Pulmonary artery endothelial cell (primary cell): ENCODE results near the gene SOX18. TPM values are rescaled to one million over a fixed set of nuclear protein-coding genes. Genes with fewer than 3 reads are reported as not detected.
"Not testable (repeated sequence)": the region's sequence is repeated elsewhere in the genome, so short reads cannot be mapped to it uniquely, and the experiment has no call there.

Experiments
- DNase-seq: peaks from one replicate; pipeline ENCODE4 v3.0.0-alpha.2; 2011; ENCODE audit warnings: low read depth, low spot score
- total RNA-seq: library from RNA; depleted of rRNA; stranded (reverse); fragments of >200 nt; gene quantifications from 2 replicates; pipeline ENCODE4 v1.2.3, GENCODE V29; 2014

Gene SOX18
- total RNA-seq, 1 donor from 2014 or later = 27.3 TPM

GRCh38 chr20:64025101-64025825 is 24.2 kb downstream of the SOX18 start:
- DNase-seq = no peak

DNA sequence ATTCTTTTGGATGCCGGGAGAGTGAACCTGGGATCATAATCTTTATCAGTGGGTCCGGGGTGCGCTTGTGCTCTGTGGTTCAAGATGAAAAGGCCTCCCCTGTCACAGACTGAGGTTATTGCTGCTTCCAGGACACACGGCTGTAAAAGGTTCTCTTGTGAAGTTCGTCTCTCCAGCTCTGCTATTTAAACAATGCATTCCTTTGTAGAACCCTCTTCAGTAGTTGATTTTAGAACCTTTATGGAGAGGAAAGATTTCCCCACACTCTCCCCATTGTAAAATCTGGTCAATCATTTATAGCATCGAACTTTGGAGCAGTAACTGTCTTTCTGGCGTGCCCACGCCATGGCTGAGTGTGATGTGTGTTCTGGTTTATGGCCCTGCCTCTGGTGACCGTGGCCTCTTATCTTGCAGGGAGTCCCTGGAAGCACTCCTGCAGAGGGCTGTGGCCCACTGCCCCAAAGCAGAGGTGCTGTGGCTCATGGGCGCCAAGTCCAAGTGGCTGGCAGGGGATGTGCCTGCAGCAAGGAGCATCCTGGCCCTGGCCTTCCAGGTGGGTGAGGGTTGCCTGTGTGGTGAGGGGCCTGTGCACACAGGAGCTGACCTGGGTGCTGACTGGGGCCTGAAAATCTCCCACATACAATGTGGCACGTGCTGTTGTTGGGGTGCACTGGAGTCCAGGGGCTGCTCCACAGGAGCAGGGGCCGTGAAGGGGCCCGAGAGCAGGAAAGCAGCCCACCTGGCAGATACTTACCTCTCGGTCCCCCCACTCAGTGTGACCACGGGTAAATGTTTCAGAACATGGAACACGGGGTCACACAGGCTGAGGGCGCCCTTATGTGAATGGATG is 25.1 kb downstream of the SOX18 start:
- DNase-seq = no peak

- DNase-seq = no peak
These were observed 25.9 kb downstream of the SOX18 start for GRCh38 chr20:64023361-64024140.

DNA sequence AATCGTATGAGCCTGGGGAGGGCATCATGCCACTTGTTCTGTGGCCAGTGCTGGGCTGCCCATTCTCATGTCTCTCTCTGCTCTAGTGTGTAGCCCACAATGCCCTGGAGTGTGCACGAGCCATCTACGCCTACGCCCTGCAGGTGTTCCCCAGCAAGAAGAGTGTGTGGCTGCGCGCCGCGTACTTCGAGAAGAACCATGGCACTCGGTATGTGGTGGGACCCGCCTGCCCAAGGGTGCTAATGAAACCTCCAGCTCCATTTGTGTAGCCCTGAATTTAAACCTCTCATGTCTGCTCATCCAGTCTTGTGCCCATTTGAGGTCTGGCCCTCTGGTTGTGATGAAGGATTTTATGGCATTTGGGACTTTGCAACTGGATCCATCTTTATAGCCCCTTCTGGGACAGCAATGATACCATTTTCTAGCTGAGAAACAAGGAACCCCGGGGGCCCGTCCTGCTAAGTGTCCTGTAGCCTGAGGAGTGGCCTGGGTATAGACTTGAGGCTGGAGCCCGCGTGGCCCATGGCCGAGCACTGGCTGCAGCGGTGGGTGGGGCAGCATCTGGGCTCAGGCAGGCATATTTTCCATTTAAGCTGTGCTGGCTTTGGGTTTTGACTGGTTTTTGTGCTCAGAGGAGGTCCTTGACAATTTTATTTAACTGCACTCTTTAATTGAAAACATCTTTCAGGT is 26.6 kb downstream of the SOX18 start:
- DNase-seq = no peak

DNA sequence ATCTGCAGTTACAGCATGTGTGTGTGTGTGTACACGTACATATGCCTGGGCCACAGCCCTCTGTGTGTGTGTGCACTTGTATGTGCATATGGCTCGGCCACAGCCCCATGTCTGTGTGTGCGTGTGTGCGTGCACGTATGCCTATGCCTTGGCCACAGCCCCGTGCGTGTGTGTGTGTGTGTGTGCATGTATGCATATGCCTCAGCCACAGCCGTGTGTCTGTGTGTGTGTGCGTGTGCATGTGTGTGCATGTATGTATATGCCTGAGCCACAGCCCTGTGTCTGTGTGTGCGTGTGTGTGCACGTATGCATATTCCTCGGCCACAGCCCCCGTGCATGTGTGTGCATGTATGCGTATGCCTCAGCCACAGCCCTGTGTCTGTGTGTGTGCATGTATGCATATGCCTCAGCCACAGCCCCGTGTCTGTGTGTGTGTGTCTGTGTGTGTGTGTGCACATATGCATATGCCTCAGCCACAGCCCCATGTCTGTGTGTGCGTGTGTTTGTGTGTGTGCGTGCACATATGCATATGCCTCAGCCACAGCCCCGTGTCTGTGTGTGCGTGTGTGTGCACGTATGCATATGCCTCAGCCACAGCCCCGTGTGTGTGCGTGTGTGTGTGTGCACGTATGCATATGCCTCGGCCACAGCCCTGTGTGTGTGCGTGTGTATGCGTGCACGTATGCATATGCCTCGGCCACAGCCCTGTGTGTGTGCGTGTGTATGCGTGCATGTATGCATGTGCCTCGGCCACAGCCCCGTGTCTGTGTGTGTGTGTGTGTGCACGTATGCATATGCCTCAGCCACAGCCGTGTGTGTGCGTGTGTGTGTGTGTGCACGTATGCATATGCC is 28.1 kb downstream of the SOX18 start:
- no peak for DNase-seq

- DNase-seq = no peak
These were observed 33.8 kb downstream of the SOX18 start for GRCh38 chr20:64015635-64016034.

DNA sequence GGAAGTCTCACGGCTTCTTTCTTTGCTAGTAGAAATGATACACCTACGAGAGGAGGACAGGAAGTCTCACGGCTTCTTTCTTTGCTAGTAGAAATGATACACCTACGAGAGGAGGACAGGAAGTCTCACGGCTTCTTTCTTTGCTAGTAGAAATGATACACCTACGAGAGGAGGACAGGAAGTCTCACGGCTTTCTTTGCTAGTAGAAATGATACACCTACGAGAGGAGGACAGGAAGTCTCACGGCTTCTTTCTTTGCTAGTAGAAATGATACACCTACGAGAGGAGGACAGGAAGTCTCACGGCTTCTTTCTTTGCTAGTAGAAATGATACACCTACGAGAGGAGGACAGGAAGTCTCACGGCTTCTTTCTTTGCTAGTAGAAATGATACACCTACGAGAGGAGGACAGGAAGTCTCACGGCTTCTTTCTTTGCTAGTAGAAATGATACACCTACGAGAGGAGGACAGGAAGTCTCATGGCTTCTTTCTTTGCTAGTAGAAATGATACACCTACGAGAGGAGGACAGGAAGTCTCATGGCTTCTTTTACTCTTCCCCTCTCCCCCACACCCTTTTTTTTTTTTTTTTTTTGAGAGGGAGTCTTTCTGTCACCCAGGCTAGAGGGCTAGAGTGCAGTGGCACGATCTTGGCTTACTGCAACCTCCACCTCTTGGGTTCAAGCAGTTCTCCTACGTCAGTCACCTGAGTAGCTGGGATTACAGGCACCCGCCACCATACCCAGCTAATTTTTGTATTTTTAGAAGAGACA is 36.9 kb downstream of the SOX18 start:
- not testable (repeated sequence) for DNase-seq

DNA sequence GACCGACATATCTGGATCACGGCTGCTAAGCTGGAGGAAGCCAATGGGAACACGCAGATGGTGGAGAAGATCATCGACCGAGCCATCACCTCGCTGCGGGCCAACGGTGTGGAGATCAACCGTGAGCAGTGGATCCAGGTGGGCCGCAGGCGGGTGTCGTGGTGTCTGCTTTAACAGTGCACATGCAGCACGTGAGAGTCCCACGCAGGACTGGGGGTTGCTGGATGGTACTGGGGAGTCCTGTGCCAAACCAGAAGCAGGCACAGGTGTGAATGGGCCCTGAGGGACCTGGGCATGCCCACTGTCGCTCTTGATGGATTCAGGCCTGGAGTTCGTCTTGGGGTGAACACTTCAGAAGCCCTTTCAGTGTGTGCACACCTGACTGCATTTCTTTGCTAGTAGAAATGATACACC is 38.1 kb downstream of the SOX18 start:
- no peak for DNase-seq

DNA sequence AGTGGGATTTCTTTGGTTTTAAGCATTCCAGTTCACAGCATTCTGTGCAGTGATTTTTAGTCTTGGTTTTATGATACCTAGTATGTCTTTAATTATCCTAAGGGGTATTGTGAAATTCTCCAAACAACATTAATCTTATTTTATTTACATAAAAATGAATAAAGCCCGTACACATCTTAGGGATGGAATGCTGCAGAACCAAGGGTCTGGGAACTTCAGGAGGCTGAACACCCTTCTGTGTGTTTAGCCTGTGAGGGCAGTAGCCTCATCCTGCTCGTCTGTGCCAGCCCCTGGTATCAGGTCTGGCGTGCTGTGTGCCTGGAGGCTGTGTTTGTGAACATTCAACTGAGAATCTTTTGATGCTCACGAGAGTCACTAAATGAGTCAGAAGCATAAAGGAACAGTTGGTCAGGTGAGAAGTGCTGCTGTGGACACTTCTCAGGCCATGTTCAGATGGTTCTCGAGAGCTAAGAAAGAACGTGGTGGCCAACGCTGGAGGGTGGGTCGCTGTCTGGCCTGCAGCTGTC is 38.7 kb downstream of the SOX18 start:
- DNase-seq = no peak

DNA sequence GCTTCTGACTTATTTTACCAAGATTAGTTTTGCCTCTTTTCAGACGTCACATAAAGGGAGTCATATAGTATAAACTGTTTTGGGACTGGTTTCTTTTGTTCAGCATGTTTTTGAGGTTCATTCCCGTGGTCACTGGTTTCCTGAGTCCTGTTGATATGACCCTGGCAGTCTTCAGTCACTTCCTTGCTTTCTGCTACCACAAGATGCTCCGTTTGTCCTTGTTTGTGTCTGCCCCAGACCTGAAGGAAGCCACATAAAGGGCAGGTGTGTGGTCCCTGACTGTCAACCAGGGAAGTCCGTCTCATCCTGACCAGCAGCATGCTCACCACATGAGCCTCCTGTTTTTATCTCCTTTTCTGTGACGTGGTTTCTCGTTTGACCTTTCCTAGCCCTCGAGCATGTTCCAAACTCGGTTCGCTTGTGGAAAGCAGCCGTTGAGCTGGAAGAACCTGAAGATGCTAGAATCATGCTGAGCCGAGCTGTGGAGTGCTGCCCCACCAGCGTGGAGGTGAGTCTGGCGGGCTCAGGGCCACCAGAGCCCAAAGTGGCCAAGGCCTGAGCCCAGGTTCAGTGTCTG is 39.5 kb downstream of the SOX18 start:
- no peak for DNase-seq

DNA sequence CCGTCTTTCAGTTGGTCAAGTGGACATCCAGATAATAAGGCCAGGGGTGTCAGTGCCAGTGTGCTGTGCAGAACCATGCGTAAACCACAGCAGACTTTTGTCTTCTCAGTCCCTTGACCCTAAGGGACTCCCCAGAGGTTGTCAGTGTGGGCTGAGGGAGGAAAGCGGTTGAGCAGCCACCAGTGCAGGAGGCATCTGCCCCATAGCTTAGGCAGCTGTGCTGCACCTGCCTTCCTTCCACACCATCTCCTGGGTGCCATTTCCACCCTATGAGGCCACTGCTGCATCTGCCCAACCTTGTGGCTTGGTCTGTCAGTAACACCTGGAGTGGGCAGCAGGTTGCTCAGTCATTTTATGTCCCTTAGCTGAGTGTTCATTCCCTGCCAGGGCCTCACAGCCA is 42.5 kb downstream of the SOX18 start:
- DNase-seq = no peak

- DNase-seq = no peak
These were observed 42.9 kb downstream of the SOX18 start for GRCh38 chr20:64006490-64006889.

GRCh38 chr20:64005394-64005793 is 44.0 kb downstream of the SOX18 start:
- DNase-seq = no peak

DNA sequence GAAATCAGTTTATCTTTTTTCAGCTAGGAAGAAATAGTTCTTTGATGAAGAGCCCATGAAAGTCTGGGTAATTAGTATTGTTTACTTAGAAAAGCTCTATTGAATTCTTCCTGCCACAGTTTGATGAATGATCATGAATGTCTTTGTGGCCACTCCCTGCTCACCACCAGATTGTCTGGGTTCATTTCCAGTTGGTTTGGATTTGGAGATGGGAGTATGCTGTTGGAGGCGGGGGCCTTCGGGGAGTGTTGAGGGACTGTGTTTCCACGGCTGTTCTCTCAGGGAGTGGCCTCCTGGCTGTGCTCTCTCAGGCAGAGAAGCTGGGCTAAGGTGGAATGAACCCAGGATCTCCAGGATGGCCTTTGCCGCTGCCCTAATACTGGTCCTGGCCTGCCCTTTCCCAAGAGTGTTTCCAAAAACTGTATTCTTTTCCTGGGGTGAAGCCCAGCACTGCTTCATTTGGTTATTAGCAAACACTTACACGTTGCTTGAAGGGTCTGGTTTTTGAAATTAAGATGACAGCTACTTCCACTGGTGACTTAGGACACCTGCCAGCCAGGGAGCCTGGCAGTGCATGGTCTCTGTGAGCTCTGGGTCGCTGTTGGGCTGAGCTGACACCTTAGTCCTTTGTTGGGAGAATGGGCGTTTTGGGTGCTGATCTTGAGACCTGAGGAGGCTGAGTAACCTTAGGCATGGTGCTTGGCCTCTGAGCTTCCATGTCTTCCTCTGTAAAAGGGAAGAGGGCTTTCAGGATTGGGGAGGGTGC is 45.3 kb downstream of the SOX18 start:
- DNase-seq = no peak

- DNase-seq = no peak
These were observed 47.8 kb downstream of the SOX18 start for GRCh38 chr20:64001607-64002011.

GRCh38 chr20:64000906-64001305 is 48.5 kb downstream of the SOX18 start:
- DNase-seq = no peak
